GM19395 (cell line): ENCODE results near the gene ANGPT4.
"Not testable (repeated sequence)": the region's sequence is repeated elsewhere in the genome, so short reads cannot be mapped to it uniquely, and the experiment has no call there.

ENCODE experiments used
- ATAC-seq: cut with Tn5 transposase; IDR thresholded peaks from one replicate; pipeline ENCODE4 v1.9.1; 2021; ENCODE audit warnings: mild to moderate bottlenecking, moderate library complexity; ENCODE audit not compliant: unreplicated experiment

Gene ANGPT4

DNA sequence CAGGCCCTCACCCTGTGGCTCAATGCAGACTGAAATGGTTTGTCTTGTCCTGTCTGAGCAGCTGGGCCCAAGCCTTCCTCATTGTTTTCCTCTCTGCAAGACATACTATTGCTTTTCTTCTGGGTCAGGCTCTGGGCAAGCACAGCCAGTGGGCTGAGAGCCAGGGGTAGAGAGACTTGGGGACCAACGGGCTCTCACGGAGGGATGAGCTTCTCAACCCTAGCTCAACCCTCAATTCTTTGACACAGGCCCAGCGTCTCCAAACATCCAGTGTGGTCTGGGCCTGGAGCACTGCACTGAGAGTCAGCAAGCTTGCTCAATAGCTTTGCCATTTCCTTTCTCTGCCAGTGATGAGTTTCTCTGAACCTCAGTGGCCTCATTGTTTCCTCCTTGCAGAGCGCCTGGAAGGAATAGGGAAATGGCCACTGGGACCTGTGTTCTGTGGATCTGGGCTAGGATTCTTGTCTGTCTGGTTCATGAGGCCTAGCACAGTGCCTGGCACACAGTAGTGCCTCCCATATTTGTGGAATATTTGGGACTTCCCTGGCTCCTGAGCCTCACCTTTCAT lies 9.3 kb downstream of the ANGPT4 start:
- ATAC-seq = no peak

DNA sequence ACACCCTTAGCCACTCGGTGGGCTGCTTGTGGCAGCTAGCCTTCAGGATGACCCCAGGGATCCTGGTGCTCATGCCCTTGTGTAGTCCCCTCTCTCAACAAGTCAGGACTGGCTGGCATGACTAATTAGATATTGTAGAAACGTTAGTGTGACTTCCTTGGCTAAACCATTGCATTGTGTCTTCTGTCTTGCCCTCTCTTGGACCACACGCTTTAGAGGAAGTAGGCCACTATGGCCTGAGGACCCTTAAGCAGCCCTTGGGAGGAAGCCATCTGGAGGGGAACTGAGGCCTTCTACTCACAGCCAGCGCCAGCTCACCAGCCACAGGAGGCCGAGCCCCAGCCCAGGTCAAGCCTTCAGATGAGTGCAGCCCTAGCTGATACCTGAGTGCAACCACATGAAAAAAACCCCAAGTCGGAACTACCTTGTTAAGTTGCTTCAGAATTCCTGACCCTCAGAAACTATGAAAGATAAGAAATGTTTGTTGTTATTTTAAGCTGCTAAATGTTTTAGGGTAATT lies 10.1 kb downstream of the ANGPT4 start:
- no peak for ATAC-seq

DNA sequence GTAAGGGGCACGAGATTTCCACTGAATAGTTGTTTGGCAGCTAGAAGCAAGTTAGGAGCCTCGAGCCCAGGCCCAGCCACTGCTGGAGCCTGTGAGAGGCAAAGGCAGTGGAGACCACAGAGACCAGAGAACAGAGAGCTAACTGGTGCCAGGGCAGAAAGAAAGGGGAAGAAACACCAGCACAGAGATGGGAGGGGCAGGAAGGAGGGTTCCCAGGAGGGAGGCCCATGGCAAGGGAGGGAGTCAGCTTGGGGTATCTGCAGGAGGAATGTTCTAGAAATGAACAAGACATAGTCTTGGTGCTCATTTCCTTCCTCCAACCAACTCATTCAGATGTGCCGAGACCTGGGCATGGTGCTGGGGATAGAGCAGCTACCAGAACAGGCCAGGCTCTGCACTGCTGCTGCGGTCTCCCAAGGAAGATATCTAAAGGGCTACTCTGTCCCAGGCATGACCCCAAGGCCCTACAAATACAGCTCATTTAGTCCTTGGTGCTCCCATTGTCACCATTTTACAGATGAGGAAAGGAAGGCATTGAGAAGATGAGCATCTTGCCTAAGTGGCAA lies 10.7 kb downstream of the ANGPT4 start:
- no peak for ATAC-seq

DNA sequence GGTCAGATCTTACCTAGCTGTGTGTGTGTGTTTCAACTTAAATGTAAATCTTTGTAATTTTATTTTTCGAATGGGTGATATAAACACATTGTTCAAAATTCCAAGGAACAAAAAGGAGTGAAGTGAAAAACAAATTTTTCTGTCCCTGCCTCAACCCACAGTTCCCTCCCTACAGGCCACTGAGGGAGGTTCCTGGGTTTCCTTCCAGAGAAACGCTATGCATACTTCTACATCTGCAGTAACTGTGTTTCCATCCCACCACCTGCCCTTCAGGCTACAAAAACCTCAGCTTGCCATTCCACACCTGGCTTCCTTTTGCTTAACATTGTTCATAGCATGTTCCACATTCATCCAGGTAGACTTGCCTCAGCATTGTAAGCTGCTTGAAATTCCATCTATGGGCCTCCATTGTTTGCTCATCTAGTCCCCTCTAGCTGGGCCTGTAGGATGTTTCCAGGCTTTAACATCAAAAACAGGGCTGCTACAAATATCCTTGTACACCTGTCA lies 12.0 kb downstream of the ANGPT4 start:
- ATAC-seq = no peak

DNA sequence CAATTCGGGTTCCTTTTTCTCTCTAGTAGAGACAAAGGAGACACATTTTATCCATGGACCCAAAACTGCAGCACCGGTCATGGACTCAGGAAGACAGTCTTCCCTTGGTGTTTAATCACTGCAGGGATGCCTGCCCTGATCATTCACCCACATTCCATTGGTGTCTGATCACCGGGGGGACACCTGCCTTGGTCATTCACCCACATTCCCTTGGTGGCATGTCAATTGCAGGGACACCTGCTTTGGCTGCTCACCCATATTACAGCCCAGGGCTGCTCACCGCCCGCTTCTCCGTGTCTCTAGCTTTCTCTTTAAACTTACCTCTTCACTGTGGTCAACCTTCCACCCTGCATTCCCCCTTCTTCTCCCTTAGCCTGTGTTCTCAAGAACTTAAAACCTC lies 18.7 kb downstream of the ANGPT4 start:
- not testable (repeated sequence) for ATAC-seq

DNA sequence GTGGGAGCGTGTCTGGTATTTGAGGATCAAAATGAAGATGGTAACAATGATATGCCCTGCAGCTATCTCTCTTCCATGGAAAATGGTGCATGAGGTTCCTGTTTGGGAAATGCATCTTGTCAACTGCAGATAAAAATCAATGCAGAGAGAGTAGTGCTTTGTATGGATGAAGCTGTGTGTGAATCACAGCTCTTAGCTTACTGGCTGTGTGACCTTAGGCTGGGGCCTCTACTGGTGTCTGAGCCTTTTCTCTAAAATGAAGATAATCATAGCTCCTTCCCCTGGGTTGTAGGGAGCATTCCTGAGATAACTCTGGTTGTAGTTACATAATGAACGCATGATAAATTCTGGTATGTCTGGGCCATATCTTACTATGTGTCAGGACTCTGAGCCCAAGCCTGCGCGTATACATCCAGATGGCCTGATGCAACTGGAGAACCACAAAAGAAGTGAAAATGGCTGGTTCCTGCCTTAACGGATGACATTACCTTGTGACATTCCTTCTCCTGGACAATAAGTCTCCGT lies 19.6 kb downstream of the ANGPT4 start:
- ATAC-seq = no peak

DNA sequence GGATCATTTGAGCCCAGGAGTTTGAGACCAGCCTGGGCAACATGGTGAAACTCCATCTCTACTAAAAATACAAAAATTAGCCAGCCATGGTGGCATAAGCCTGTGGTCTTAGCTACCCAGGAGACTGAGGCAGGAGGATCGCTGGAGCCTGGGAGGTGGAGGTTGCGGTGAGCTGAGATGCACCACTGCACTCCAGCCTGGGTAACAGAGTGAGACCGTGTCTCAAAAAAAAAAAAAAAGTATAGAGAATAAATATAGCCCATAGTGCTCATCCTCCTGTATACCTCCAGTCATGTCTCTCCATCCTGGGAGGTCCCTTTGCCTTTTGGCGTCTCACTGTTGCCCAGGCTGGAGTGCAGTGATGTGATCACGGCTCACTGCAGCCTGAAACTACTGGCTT lies 23.8 kb downstream of the ANGPT4 start:
- ATAC-seq = not testable (repeated sequence)

DNA sequence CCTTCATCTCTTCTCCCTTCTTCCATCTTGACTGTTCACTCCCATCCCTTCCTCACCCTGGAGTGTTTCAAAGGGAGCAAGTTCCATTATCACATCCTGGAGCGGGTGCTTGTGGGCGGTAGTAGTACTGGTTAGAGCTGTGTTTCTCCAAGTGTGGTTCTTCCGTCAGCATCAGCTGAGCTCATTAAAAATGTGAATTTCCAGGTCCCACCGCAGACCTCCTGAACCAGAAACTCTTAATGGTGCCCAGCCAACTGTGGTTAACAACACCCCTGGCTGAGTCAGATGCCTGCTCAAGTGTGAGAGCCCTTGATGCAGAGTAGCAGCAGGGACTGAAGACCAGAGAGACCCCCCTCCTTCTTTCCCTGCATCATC lies 24.4 kb downstream of the ANGPT4 start:
- no peak for ATAC-seq

DNA sequence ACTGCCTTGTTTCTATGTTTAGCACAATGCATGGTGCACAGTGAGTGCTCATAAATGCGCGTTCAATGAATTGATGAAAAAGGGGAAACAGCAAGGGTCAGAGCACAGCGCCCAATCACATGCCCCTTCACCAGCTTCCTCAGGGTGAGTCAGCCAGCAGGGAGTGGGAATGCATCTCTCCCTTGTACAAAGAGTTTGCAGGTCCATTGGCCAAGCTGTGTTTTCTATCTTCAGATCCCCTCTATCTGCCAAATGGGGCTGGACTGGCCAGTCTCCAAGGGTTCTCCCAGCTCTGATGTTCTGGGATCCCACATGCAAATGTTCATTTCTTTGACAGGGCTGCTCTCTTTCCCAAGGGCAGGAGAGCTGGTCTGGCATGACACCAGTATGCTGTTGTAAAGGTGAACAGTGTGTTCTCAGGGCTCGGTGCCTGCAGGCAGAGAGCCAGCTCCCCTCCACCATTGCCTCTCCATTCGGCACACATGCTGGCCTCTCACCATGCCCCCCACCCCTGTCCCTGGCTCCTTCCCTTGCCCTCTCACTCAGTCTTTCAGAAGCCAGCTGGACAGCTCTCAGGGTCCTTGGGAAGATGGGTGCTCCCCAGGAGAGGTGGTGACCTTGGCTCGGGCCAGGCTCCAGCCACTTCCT lies 25.0 kb downstream of the ANGPT4 start:
- ATAC-seq = no peak

DNA sequence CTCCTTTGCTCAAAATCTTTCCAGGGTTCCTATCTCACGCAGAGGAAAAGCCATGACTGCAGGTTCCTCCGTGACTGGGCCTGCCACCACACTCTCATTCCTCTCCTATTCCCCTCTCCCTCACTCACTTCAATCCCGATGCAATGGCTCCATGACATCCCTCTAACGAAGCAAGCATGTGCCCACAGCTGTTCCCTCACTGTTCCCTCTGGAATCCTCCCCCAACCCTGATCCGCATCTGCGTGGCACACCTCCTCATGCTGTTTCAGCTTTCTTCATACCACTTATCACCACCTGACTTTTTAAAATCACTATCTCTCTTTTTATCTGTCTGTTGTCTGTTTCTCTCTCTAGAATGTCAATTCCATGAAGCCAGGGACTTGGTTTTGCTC lies 25.5 kb downstream of the ANGPT4 start:
- ATAC-seq = no peak

DNA sequence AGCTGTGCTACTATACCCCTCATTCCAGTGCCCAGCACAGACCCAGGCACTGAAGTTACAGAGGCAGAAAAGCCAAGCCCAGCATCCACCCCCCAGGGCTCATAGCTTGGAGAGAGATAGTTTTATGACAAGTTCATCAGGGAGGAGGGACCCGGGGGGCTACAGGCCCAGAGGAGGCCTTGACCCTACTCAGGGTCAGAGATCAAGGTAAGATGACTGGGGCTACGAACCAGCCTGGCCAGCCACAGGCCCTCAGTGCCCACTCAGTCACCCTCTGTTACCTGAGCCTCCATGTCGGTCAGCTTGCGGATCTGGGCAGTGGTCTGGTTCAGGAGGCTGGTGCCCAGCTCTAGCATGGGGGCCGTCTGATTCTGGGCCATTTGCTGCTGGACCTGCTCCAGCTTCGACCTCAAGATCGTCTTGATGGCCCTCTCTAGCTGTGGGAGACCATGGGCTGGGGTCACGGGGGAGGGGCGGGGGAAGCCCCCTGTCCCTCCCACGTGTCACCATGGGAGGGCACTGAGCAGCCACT lies 26.1 kb downstream of the ANGPT4 start:
- ATAC-seq = no peak

DNA sequence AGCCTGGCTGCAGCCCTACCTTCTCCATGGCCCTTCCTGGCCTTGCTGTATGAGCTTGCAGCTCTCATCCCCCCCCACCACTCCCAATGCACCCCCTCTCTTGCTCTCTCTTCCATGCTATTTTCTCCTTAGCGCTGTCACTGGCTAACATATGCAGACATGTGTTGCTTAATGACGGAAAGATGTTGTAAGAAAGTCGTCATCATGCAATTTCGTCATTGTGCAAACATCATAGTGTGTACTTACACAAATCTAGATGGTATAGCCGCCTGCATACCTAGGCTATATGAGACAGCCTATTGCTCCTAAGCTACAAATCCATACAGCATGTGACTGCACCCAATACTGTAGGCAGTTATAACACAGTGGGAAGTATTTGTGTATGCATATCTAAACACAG lies 27.0 kb downstream of the ANGPT4 start:
- ATAC-seq = no peak

DNA sequence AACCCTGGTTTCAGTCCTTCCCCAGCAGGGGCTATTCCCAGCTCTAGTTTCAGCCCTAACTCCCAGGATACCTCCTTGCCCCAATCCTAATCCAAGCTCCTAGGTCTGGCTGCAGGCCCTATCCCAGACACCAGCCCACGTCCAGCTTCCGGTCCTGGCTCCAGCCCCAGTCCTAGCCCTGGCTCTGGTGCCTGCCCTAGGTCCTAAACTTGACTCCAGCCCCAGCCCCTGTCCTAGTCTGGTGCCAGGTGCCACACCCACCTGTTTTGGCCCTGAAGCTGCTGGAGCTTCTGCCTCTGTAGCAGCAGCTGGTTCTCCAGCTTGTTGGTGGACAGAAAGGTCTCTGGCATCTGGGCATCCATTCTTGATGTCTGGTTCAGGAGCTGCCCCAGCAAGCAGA lies 28.1 kb downstream of the ANGPT4 start:
- no peak for ATAC-seq

DNA sequence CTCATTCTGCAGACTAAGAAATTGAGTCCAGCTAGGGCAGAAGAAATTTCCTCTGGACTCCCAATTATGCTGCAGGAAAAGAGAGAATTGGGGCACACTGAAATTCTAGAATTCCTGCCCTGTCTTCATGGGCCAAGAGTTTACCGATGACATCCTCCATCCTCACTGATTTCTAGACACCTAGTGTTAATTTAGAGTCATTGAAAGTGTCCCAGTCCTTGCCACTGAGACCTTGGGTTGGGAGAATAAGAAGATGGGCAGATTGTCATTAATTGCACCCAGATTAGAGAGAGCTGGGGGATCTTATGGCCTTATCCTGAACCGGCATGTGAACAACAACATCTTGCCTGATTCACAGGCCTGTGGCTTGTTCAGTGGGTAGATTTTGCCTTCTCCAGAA lies 29.0 kb downstream of the ANGPT4 start:
- no peak for ATAC-seq

DNA sequence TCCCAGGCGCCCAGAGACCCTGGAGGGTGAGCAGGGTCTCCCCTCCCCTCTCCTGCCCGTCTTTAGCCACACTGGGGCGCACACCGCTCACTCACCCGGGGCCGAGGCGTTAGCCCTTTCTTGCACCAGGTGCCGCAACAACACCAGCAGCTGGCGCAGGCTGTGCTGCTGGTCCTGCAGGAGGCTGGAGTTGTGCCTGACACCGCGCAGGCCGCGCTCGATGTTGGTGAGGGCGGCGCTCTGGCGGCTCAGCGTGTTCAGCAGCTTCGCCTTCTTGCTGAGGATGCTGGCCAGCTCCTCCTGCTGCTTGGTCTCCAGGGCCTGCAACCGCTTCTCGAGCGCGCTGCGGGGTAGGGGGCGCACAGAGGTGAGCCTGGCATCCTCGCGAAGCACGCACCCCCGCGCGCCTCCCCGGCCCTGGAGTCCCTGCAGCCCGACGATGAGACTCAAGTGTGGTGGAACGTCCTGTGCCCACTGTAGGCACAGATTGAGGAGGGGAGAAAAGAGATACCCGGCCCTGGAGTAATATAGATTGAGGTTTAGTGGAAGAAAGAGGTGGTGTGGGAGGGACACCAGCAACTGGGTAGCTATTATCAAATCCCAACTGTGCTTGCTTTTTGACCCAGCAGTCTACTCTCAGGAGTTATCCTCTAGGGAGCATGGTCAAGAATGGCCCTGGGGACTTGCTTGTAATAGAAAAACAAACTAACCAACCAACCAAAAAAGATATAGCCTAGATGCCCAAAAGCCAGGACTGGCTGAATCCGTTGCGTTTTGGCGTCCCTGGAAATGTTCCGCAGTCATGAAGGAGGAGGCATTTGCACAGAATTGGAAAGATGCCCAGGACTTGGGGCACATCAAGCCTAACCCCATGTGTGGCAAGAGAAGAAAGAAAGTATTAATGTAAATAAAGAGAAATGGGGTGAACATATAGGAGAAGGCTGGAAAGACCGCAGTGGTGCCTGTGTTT lies 30.9 kb downstream of the ANGPT4 start:
- no peak for ATAC-seq

DNA sequence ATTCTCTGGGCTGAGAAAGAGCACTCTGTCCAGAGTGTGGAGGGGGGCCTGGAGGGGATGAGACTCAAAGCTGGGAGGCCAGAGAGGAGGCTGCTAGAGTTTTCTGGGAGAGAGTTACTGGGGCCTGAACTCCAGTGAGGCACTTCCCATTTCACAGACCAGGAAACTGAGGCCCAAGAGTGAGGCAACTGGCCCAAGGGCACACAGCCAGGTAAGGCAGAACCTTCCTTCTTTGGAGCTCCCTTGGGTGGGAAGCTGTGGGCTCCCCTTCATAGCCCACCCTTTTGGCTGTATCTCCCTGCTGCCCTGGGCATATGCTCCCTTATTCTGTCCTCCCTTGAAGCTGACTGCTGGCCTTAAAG lies 34.4 kb downstream of the ANGPT4 start:
- no peak for ATAC-seq

DNA sequence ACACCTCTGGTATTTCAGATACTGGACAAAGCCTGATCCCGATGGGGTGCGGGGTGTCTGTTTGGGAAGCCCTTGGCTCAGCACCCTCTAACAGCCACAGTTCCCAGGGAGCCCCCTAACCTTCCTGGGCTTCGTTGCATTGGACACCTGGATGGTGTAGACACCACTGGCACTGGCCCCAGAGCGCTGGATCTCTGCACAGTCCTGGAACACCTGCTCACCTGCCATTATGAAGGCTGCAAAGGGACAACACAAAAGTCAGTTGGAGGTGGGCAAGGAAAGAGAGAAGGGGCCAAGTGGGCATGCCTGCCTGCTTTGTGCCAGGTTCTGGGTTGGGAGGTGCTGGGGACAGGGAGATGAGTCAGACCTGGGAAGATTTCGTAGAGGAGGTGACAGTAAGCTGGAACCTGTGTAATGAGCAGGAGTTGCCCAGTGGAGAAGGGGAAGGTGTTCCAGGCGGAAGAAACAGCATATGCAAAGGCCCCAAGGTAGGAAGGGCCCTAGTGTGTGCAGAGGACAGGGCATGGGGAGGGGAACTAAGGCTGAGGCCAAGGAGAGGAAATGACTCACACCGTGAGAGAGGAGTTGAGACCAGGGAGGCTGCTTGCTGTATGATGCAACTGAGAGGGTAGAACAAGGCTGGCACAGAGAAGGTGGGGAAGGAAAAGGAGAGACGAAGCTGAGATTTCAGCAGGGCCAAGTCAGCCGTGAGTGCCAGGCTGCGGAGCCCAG lies 34.9 kb downstream of the ANGPT4 start:
- ATAC-seq = no peak

DNA sequence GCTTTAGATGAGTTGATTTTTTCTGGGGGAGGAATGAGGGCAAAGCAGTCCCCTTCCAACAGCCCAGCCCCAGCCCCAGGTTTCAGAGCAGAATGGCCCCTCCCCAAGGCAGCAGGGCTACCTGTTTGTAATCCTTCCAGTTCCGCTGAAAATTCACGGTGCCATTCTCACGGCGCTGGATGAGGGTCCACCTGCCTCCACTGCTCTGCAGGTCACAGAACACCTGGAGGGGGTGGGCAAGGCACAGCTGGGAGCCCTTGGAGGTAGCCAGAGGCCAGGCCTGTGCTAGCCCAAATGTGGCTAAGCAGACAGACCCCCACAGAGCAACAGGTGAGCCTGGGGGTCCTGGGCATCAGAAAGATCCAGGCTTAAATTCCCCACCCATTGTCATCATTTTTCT lies 36.5 kb downstream of the ANGPT4 start:
- ATAC-seq = no peak

DNA sequence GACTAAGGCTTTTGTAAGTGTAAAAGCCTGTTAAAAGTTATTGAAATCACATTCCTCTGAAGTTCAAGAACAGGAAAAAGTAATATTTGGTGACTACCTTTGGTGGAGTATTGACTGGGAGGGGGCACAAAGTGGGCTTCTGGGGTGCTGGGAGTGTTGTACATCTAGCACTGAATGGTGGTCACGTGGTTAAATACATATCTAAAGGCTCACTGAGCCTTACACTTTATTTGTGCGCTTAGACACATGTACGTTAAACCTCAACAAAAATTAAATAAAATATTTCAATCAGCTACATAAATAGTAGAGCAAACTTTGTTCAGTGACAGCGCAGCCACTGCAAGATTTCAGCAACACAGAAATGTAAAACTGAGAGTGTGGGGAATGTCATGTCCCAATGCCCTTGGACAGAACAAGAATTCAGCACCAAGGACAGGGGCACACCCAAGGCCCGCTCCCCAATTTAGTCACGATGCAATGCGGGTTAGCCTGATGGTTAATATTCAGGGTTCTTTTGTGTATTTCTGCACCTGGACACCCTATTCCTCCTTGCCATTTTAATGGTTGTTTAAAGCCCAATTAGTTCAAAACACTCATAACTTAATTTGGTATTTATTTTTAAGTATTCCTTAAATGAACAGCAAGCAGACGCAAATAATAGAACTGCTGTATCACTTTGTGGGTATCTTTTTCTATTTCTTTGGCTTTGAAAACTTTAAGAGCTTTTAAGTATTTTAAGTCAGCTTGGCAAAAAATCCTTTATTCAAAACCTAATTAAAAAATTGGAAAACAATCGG lies 37.4 kb downstream of the ANGPT4 start:
- ATAC-seq = no peak
